K562 (cell line): ENCODE measurements around the gene ACOX1. TPM values are rescaled to one million over a fixed set of nuclear protein-coding genes. Genes with fewer than 3 reads are reported as not detected.

Experiments
- FOSL1 ChIP-seq: fragments of 200-800 bp; sonication (Bioruptor generic); conservative IDR thresholded peaks from 2 replicates; pipeline ENCODE4 v1.6.1; 2016; ENCODE audit warnings: missing genetic modification characterization, missing compliant biosample characterization
- GATAD2A ChIP-seq: fragments of 450-650 bp; IDR thresholded peaks from 2 replicates; pipeline ENCODE4 v1.6.1; 2017
- HLTF ChIP-seq: fragments of 450-650 bp; IDR thresholded peaks from 2 replicates; pipeline ENCODE4 v1.6.1; 2016
- KDM4B ChIP-seq, 2 experiments: fragments of 450-650 bp in 1 of 2; sonication (generic) in 1 of 2; IDR thresholded peaks; 2 replicates each; pipeline ENCODE4 v1.6.1; 2016 to 2017; ENCODE audit warnings: borderline replicate concordance in 2 of 2, antibody characterized with exemption in 1 of 2, low read depth in 1 of 2, mild to moderate bottlenecking in 1 of 2
- MCM5 ChIP-seq: fragments of 450-650 bp; IDR thresholded peaks from 2 replicates; pipeline ENCODE4 v1.6.1; 2016; ENCODE audit warnings: low read depth
- MEF2A ChIP-seq: IDR thresholded peaks from 2 replicates; pipeline ENCODE4 v1.6.1; 2011; ENCODE audit warnings: low read depth, mild to moderate bottlenecking, low read length, moderate library complexity; ENCODE audit not compliant: control insufficient read depth
- MITF ChIP-seq: IDR thresholded peaks from 2 replicates; pipeline ENCODE4 v1.6.1; 2014; ENCODE audit warnings: antibody characterized with exemption
- MTA3 ChIP-seq: fragments of 450-650 bp; formaldehyde crosslinking; IDR thresholded peaks from 2 replicates; pipeline ENCODE4 v1.6.1; 2017; ENCODE audit warnings: mild to moderate bottlenecking, borderline replicate concordance
- MYC ChIP-seq, 2 experiments: fragments of 250-450 bp in 1 of 2; sonication (Bioruptor Pico) in 1 of 2; IDR thresholded peaks; 2 replicates each; pipeline versions ENCODE4 v1.5.1 to v1.6.1; 2012 to 2021; ENCODE audit warnings: low read depth in 2 of 2, borderline replicate concordance in 1 of 2, improper control_type of control experiment in 1 of 2, low read length in 1 of 2, mild to moderate bottlenecking in 1 of 2, moderate library complexity in 1 of 2
- NR2C2 ChIP-seq, 2 experiments: fragments of 200-800 bp in 1 of 2; sonication (Bioruptor generic) in 1 of 2; sonication (generic) in 1 of 2; formaldehyde crosslinking in 1 of 2; IDR thresholded peaks; 2 replicates each; pipeline versions ENCODE4 v1.6.1 to v1.8.0; 2016 to 2022; ENCODE audit warnings: mild to moderate bottlenecking in 1 of 2, missing compliant biosample characterization in 1 of 2, missing genetic modification characterization in 1 of 2, missing genetic modification reagents in 1 of 2
- PHF20 ChIP-seq: fragments of 450-650 bp; IDR thresholded peaks from 2 replicates; pipeline ENCODE4 v1.6.1; 2018; ENCODE audit not compliant: partially characterized antibody
- PTBP1 ChIP-seq: fragments of 200-400 bp; formaldehyde crosslinking; IDR thresholded peaks from 2 replicates; pipeline ENCODE4 v1.6.1; 2017; ENCODE audit warnings: low read depth, low read length
- RBM39 ChIP-seq: fragments of 200-400 bp; formaldehyde crosslinking; optimal IDR thresholded peaks from 2 replicates; pipeline ENCODE3; 2018; ENCODE audit warnings: low read depth, low read length
- SIRT6 ChIP-seq: IDR thresholded peaks from one replicate; pipeline ENCODE4 v1.6.1; 2012; ENCODE audit warnings: low read depth, mild to moderate bottlenecking, control low read depth, inconsistent platforms, low read length, moderate library complexity
- SMARCA4 ChIP-seq: fragments of 450-650 bp; IDR thresholded peaks from 2 replicates; pipeline ENCODE4 v1.6.1; 2016
- TCF15 ChIP-seq: fragments of 250-450 bp; sonication (Bioruptor Pico); IDR thresholded peaks from 2 replicates; pipeline ENCODE4 v1.8.0; 2022; ENCODE audit warnings: moderate library complexity, mild to moderate bottlenecking, inconsistent platforms
- ZBTB43 ChIP-seq: sonication (generic); formaldehyde crosslinking; IDR thresholded peaks from 2 replicates; pipeline ENCODE4 v1.8.0; 2023; ENCODE audit warnings: mild to moderate bottlenecking, missing genetic modification reagents
- ZNF217 ChIP-seq: sonication (generic); formaldehyde crosslinking; IDR thresholded peaks from 2 replicates; pipeline ENCODE4 v1.8.0; 2022; ENCODE audit warnings: mild to moderate bottlenecking, missing genetic modification reagents
- polyA plus RNA-seq, 8 experiments: library from polyadenylated mRNA; depleted of rRNA in 4 of 8; stranded (reverse) in 5 of 8; unstranded in 3 of 8; fragments of >200 nt; fragmentation: Nextera tagmentation in 2 of 8; fragmentation: Illumina TruSeq in 1 of 8; extraction: Ambion mirVana in 2 of 8; extraction: Trizol in 1 of 8; gene quantifications; 2 replicates each; pipeline versions ENCODE4 v1.2.1 to v1.2.3, GENCODE V29; 2011 to 2014; ENCODE audit warnings: inconsistent platforms in 1 of 8, missing spikeins in 1 of 8
- total RNA-seq, 7 experiments: library from RNA; depleted of rRNA in 6 of 7; stranded (reverse); fragments of >200 nt in 6 of 7; fragmentation: Illumina TruSeq in 2 of 7; extraction: Trizol in 2 of 7; gene quantifications; 2 replicates each; pipeline versions ENCODE4 v1.2.1 to v1.2.3, GENCODE V29; 2011 to 2021; ENCODE audit warnings: low replicate concordance in 1 of 7
- TF ChIP-seq, protein P1 (sequence below): fragments of 250-450 bp; sonication (Bioruptor Pico); IDR thresholded peaks from 2 replicates; pipeline ENCODE4 v1.5.0; 2020; ENCODE audit warnings: mild to moderate bottlenecking
- TF ChIP-seq, protein P2 (sequence below), 2 experiments: fragments of 450-650 bp in 1 of 2; IDR thresholded peaks; 2 replicates each; pipeline ENCODE4 v1.6.1; 2011 to 2017; ENCODE audit warnings: low read depth in 2 of 2, antibody characterized with exemption in 1 of 2, borderline replicate concordance in 1 of 2, low read length in 1 of 2, mild to moderate bottlenecking in 1 of 2, mixed read lengths in 1 of 2; ENCODE audit not compliant: control insufficient read depth in 1 of 2

The ACOX1 gene
- total and polyA plus RNA-seq, 9 of the 15 experiments (the other 6 are each of a cell fraction or from before 2014, with no cell fraction given), result 7.8 to 24.1 (median 14.5) TPM

DNA sequence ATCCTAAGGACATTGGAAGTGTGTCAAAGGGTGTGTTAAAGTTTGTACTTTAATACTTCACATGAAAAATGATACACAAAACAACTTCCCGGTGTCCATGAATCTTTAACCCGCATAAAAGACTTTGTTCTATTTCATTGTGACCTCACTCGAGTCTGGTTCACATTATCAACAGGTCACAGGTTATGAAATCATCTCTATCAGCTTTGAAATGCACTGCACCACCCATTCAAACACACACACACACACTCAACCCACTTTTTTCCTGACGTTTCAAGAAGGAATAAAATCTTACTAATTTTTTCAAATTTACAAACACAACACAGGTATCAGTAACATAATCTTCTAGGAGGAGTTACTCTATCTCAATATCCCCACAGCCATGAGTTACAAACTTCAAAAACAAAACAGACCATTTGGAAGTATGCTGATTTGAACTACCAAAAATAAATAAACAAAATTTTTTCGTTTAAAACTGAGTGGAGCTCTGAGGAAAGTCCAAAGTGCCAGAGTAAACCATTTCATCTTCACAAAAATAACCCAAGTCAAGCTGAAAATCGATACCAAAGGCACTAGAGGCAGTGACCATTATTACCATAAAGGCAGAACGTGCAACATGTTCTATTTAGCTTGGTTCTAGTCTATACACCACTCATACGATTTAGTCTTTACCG lies 2.7 kb downstream of the ACOX1 start (continued):
- no peak for TF ChIP-seq MITF
- no peak for TF ChIP-seq MTA3
- no peak for TF ChIP-seq SIRT6
- no peak for TF ChIP-seq KDM4B (IDR thresholded peaks at IDR 0.05; ENCODE audit: borderline replicate concordance in 2 of 2, low read depth in 1 of 2)
- TF ChIP-seq ZNF217 (CRISPR knock-in tag), result no peak
- TF ChIP-seq PHF20, result no peak
- TF ChIP-seq HLTF, result no peak
- no peak for TF ChIP-seq PTBP1
- TF ChIP-seq MCM5, result no peak
- TF ChIP-seq, protein P1, sequence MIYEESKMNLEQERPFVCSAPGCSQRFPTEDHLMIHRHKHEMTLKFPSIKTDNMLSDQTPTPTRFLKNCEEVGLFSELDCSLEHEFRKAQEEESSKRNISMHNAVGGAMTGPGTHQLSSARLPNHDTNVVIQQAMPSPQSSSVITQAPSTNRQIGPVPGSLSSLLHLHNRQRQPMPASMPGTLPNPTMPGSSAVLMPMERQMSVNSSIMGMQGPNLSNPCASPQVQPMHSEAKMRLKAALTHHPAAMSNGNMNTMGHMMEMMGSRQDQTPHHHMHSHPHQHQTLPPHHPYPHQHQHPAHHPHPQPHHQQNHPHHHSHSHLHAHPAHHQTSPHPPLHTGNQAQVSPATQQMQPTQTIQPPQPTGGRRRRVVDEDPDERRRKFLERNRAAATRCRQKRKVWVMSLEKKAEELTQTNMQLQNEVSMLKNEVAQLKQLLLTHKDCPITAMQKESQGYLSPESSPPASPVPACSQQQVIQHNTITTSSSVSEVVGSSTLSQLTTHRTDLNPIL (CRISPR knock-in tag), result no peak
- TF ChIP-seq RBM39, result no peak
- TF ChIP-seq, protein P2, sequence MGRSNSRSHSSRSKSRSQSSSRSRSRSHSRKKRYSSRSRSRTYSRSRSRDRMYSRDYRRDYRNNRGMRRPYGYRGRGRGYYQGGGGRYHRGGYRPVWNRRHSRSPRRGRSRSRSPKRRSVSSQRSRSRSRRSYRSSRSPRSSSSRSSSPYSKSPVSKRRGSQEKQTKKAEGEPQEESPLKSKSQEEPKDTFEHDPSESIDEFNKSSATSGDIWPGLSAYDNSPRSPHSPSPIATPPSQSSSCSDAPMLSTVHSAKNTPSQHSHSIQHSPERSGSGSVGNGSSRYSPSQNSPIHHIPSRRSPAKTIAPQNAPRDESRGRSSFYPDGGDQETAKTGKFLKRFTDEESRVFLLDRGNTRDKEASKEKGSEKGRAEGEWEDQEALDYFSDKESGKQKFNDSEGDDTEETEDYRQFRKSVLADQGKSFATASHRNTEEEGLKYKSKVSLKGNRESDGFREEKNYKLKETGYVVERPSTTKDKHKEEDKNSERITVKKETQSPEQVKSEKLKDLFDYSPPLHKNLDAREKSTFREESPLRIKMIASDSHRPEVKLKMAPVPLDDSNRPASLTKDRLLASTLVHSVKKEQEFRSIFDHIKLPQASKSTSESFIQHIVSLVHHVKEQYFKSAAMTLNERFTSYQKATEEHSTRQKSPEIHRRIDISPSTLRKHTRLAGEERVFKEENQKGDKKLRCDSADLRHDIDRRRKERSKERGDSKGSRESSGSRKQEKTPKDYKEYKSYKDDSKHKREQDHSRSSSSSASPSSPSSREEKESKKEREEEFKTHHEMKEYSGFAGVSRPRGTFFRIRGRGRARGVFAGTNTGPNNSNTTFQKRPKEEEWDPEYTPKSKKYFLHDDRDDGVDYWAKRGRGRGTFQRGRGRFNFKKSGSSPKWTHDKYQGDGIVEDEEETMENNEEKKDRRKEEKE (IDR thresholded peaks at IDR 0.05; ENCODE audit: borderline replicate concordance in 1 of 2, control insufficient read depth in 1 of 2, low read depth in 2 of 2, low read length in 1 of 2), result no peak
- TF ChIP-seq MEF2A, result no peak
- TF ChIP-seq TCF15, result no peak
- no peak for TF ChIP-seq ZBTB43 (CRISPR knock-in tag)
- TF ChIP-seq NR2C2 (CRISPR knock-in tag; IDR thresholded peaks at IDR 0.05), result no peak
- TF ChIP-seq NR2C2 (tag; IDR thresholded peaks at IDR 0.05), result peak; percentile 75
- TF ChIP-seq MYC (IDR thresholded peaks at IDR 0.05; ENCODE audit: low read depth, low read length), result no peak
- no peak for TF ChIP-seq MYC (CRISPR knock-in tag; IDR thresholded peaks at IDR 0.05; ENCODE audit: borderline replicate concordance, low read depth)
- peak; percentile 68; the same call in 1 of the 2 replicates for TF ChIP-seq SMARCA4
- 0 out of 2 replicates have a peak, but pooled peaks have one; percentile 20 for TF ChIP-seq FOSL1 (tag)
- TF ChIP-seq GATAD2A, result no peak
